ENCODE data around the gene ASCL2. TPM values are rescaled to one million over a fixed set of nuclear protein-coding genes. Genes with fewer than 3 reads are reported as not detected.
A peak's percentile ranks its signal among the peaks of the same experiment; 100 is the strongest.

The ASCL2 gene
- total RNA-seq, 3 donors from 2014 or later = 0.96 to 4.8 (median 3.3) TPM

GRCh38 chr11:2271077-2271326 is 614 bp upstream of the ASCL2 start:
- peaks cover 10 to 12% of the 10 kb centered on the region in 2 donors for H3K27me3 ChIP-seq
- no peaks in the 10 kb centered on the region for H3K9me3 ChIP-seq
- intact Hi-C loops (cut with DNase I; ENCODE audit: low total_unique reads) = no loop called here
- no peak overlapping the region for H3K27ac ChIP-seq
- H3K36me3 ChIP-seq = no peaks in the 10 kb centered on the region
- peak; percentile 24 to 47 for DNase-seq (ENCODE audit: low spot score in 2 of 2)
- no peak for TF ChIP-seq POLR2A (IDR thresholded peaks at IDR 0.05)
- no peak for TF ChIP-seq CTCF (IDR thresholded peaks at IDR 0.05)
- no peak for TF ChIP-seq POLR2AphosphoS5 (IDR thresholded peaks at IDR 0.05)
- peaks cover 6 to 14% of the 10 kb centered on the region in 2 donors for H3K4me1 ChIP-seq
- H3K4me3 ChIP-seq = peak overlapping the region; percentile 45 to 92 (median 64)

- Histone ChIP-seq H3K4me3 (peak overlapping the region; percentile 45 to 92 (median 64)), H3K36me3 (no peaks in the 10 kb centered on the region), H3K27ac (peak overlapping the region; percentile 74 to 89), H3K9me3 (no peaks in the 10 kb centered on the region), H3K27me3 (peaks cover 10 to 12% of the 10 kb centered on the region in 2 donors), H3K4me1 (peaks cover 6 to 14% of the 10 kb centered on the region in 2 donors)
- intact Hi-C loops (cut with DNase I; ENCODE audit: low total_unique reads) = no loop called here
- TF ChIP-seq POLR2A (IDR thresholded peaks at IDR 0.05) (no peak), POLR2AphosphoS5 (IDR thresholded peaks at IDR 0.05) (peak in 1 of 3 donors; percentile 45)
- DNase-seq (ENCODE audit: low spot score in 2 of 2) = peak; percentile 35 to 58
Measured at GRCh38 chr11:2269601-2270321, 627 bp downstream of the ASCL2 start.

GRCh38 chr11:2268729-2269600 is 1.4 kb downstream of the ASCL2 start:
- H3K4me1 ChIP-seq = peaks cover 6 to 14% of the 10 kb centered on the region in 2 donors

GRCh38 chr11:2267851-2268728 is 2.3 kb downstream of the ASCL2 start:
- Histone ChIP-seq H3K27me3 (peaks cover 10 to 12% of the 10 kb centered on the region in 2 donors), H3K4me3 (peak overlapping the region; percentile 45 to 92 (median 64)), H3K27ac (peak overlapping the region; percentile 74 to 89), H3K4me1 (peaks cover 6 to 14% of the 10 kb centered on the region in 2 donors), H3K36me3 (no peaks in the 10 kb centered on the region), H3K9me3 (no peaks in the 10 kb centered on the region)
- TF ChIP-seq POLR2A (IDR thresholded peaks at IDR 0.05) (no peak), CTCF (IDR thresholded peaks at IDR 0.05) (no peak), POLR2AphosphoS5 (IDR thresholded peaks at IDR 0.05) (no peak)
- intact Hi-C loops (cut with DNase I; ENCODE audit: low total_unique reads) = no loop called here
- DNase-seq (ENCODE audit: low spot score in 2 of 2) = peak; percentile 17 to 49

More at GRCh38 chr11:2268729-2269600, 1.4 kb downstream of the ASCL2 start:
- TF ChIP-seq POLR2A (IDR thresholded peaks at IDR 0.05) (no peak), POLR2AphosphoS5 (IDR thresholded peaks at IDR 0.05) (no peak), CTCF (IDR thresholded peaks at IDR 0.05) (no peak)
- Histone ChIP-seq H3K4me3 (peak overlapping the region; percentile 45 to 92 (median 64)), H3K27ac (peak overlapping the region; percentile 74 to 89), H3K9me3 (no peaks in the 10 kb centered on the region), H3K36me3 (no peaks in the 10 kb centered on the region), H3K27me3 (peaks cover 10 to 12% of the 10 kb centered on the region in 2 donors)
- peak; percentile 43 to 63 for DNase-seq (ENCODE audit: low spot score in 2 of 2)
- intact Hi-C loops (cut with DNase I; ENCODE audit: low total_unique reads) = no loop called here

- peak; percentile 18 to 46 for DNase-seq (ENCODE audit: low spot score in 2 of 2)
- H3K36me3 ChIP-seq = no peaks in the 10 kb centered on the region
Measured at GRCh38 chr11:2267306-2267850, 3.0 kb downstream of the ASCL2 start.

More at GRCh38 chr11:2267306-2267850, 3.0 kb downstream of the ASCL2 start:
- intact Hi-C loops (cut with DNase I; ENCODE audit: low total_unique reads) = no loop called here
- H3K4me1 ChIP-seq = peaks cover 6 to 14% of the 10 kb centered on the region in 2 donors
- H3K4me3 ChIP-seq = no peak overlapping the region
- no peaks in the 10 kb centered on the region for H3K9me3 ChIP-seq
- no peak overlapping the region for H3K27ac ChIP-seq
- H3K27me3 ChIP-seq = peaks cover 10 to 12% of the 10 kb centered on the region in 2 donors
- TF ChIP-seq POLR2A (IDR thresholded peaks at IDR 0.05) = no peak
- TF ChIP-seq CTCF (IDR thresholded peaks at IDR 0.05) = no peak
- no peak for TF ChIP-seq POLR2AphosphoS5 (IDR thresholded peaks at IDR 0.05)
